Activated CD4-positive, CD25-positive, alpha-beta regulatory T cell treated with anti-CD3 and anti-CD28 coated beads, Interleukin-2, amount 50 U/mL, for 72 hours (primary cell): ENCODE data around the gene MED22.

ENCODE experiments used
- DNase-seq: peaks from one replicate; pipeline ENCODE4 v3.0.0; 2021

Gene MED22

DNA sequence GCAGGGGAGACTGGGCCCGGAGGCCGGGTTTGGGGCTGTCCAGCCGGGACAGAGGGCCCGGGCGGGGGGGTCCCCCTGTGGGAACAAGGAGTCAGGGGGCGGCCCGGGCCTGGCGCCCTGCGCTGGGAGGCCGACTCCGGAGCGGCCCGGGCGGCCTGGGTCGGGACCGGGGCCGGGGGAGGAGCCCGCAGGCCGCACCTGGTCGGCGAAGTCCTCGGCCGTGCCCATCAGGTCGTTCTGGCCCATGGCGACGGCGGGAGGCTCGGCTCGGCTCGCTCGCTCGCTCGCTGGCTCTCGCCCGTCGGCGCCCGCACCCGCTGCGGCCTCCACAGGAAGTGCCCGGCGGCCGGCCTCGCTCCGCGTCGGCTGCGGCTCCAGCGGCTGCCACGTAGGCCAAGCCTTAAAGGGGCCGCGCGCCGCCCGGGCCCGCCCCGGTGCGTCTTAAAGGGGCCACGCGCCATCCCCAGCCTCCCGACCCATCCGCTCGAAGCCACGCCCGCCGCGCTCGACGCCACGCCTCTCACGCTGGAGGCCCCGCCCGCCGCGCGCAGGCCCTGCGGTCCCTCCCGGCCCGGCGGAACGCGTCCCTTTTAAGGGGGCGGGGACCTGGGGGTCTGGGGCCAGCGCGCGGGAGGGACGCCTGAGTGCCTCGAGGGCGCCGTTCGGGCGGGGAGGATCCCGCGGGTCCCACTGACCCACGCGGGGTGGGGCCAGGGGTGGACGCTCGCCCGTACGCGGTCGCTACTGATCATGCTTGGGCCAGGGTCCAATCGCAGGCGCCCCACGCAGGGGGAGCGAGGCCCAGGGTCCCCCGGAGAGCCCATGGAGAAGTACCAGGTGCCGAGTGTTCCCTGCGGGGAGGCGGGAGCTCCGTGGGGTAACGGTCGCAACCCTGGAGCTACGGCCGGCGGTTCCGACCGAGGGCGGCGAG lies 28.1 kb upstream of the MED22 start, which contains the start of the genes STKLD1 and SURF4:
Gene STKLD1 (plus strand): TSS at position 643 of the 931 bp plus-strand sequence. CDS start 108 bp downstream, at position 751.
Gene SURF4 (minus strand): TSS at position 337 of the 931 bp plus-strand sequence. CDS start 91 bp downstream, at position 246.
- DNase-seq = peak; percentile 98

DNA sequence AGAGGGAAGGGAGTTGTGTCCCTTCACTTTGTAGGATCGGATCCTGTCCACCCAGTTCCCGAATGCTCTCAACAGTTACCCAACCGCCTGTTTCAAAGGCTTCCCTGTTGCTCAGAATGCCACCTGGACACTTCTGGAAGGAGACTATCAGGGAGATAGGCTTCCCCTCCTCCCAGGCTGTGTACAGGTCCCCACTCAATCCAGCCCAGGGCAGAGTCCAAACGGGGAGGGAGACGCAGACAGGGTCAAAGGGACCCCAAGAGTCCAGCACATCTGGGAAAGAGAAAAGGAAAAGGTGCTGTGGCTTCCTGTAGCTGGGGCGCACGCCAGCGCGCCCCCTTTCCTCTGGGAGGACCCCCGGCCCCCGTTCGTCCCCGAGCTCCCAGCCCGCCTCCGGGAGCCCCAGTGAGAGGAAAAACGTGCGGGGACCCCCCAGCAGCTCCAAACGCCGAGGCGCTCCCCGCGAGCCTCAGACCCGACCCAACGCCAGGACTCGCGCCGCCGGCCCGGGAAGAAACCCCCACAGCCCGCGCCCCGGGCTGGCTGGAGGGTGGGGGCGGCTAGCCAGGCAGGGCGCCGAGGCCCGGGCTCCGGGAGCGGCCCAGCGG lies 27.3 kb upstream of the MED22 start:
- no peak for DNase-seq

- DNase-seq = no peak
Measured at GRCh38 chr9:133374612-133375115, 26.7 kb upstream of the MED22 start.

- no peak for DNase-seq
Measured at GRCh38 chr9:133372144-133372543, 24.2 kb upstream of the MED22 start.

DNA sequence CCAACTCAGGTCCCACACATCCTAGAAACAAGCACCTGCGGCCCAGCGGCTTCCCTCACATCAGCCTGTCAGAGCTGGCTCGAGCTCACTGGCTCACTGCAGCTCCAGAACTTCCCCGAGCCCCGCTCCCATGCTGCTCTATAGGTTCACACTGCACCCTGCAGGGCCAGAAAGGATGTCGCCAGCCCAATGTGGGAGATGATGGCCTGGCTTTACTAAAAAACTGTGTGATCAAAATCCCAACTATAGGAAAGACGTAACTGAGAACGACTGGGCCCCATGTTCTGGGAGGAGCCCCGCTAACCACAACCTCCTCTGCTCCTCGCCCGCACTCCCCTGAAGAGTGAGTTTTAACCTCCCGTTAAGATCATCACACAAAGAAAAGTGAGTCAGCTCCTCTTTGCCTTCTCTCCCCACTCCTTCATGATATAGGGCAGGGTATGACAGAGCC lies 23.4 kb upstream of the MED22 start:
- peak; percentile 67 for DNase-seq

DNA sequence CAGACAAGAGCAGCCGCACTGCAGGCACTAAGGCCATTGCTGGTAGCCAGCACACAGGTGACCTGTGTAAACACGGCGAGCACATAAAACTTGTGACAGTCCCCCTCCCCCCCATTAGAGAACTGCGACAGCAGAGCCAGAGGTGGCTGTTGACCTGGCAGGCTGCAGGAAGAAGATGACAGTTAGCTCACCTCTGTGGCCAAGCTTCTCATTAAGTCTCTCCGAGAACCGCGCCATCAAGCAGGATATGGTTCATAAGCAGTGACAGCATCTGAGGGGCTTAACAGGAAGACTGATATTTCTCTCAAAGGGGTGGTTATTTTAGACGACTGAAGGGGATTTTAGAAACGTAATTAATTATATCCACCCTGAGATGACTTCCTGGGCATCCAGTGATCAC lies 22.8 kb upstream of the MED22 start:
- no peak for DNase-seq

DNA sequence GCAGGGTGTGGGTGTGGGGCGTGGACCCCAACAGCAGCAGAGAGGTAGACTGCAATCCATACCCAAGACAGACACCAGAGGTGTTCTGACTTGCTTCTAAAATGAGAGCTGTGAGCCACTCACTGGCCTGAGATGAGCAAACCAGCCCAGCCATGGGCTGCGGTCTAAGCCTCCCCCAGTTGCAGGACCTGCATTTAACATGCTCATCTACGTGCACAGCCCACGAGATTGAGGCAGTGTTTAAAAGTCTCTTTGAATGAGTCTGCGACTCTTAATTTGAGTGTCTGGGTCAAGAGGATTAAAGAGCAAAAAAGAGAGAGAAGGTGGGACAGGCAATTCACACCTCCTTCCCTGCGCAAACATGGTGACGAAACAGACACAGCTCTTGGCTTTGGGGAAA lies 22.0 kb upstream of the MED22 start:
- no peak for DNase-seq

DNA sequence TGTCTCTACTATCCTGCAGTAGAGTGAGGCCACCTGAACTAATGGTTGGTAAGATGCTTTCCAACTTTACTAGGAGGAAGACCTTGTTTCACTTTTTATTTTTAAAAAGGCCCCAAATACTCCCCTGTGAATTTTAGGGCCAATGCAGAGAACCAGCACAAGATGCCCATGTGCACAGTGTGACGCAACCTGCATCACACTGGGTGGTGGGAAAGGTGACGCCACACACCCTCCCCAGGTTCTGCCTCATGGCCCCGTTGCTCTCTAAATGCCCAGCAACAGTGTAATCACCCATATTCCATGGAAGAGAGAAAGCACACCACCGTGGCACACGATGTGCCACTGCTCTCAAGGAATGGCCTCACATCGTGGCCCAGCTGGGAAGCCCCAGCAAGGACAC lies 21.5 kb upstream of the MED22 start:
- no peak for DNase-seq

GRCh38 chr9:133368249-133368881 lies 20.4 kb upstream of the MED22 start:
- DNase-seq = no peak

DNA sequence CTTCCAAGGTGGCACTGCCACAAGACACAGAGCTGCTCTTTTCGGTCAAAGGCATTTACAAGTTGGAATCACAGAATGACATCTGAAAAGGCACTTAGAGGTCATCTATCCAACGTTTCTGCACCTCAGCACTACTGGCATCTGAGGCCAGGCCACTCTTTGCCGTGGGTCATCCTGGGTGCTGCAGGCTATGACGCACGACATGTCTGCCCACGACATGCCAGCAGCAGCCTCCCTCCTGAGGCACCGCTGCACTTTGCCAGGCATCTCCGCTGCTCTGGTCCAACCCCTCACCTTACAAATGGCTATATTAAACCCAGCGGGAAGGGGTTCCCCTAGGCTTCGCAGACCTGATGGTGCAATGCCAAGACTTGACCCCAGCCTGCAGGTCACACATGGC lies 19.8 kb upstream of the MED22 start:
- DNase-seq = no peak

DNA sequence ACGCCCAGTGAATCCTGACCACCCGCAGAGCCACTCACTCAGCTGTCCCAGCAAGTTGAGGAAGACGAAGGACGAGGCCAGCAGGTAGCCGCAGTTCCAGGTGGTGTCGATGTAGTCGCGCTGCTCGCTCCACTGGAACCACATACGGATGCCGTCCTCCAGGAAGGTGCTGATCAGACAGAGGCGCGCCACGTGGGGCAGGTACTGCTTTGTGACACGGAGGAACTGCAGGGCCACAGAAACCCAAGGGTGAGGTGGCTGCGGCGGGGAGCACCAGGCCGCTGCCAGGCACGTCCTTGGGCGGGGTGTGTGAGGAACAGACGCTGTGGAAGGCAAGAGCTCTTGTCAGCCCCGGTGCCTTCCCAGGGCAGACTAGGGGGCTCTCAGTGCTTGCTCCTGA lies 19.3 kb upstream of the MED22 start:
- DNase-seq = no peak

DNA sequence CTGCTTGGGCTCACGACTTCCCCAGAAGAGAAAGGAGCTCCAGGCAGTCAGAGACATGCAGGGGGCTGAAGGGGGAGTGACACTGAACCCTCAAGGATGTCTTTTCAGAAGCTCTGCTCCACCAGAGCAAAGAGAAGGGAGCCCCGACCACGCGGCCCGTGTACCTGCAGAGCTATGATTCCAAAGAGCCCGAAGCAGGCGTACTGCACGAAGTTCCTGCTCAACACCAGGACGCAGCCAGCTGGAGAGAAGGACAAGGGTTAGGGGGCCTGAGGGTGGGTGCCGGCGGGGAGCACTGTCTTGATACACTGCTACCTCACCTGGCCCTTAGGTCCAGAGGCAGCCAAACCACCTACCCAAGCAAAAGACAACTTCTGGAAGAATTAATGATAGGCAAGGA lies 18.5 kb upstream of the MED22 start:
- no peak for DNase-seq

- DNase-seq = no peak
Measured at GRCh38 chr9:133362359-133363044, 14.6 kb upstream of the MED22 start.

GRCh38 chr9:133361507-133362092 lies 13.7 kb upstream of the MED22 start:
- no peak for DNase-seq

GRCh38 chr9:133360400-133361393 lies 12.8 kb upstream of the MED22 start:
- no peak for DNase-seq

GRCh38 chr9:133359399-133360175 lies 11.7 kb upstream of the MED22 start:
- no peak for DNase-seq

DNA sequence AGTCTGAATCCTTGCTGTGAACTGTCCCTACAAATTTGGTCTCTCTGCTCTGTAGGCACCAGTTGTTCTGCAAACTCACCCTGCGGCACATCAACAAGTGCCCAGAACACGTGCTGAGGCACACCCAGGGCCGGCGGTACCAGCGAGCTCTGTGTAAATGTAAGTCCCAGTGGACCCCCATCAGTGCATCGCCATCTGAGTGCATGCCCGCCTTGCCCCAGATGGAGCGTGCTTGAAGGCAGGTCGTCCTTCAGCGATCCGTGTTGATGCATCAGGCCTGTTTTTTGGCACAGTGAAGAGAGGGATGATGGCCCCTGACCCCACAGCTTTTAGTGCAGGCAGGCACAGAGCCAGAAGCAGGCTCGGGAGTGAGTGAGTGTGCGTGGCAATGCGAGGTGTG lies 9.7 kb upstream of the MED22 start:
- no peak for DNase-seq

- peak; percentile 91 for DNase-seq
Measured at GRCh38 chr9:133356391-133357091, 8.6 kb upstream of the MED22 start, which contains the start of the genes SURF1 and SURF2. Gene SURF1 (minus strand): TSS chr9:133356487. CDS start chr9:133356453, 34 bp downstream. Gene SURF2 (plus strand): TSS chr9:133356550. CDS start chr9:133356593, 43 bp downstream.

DNA sequence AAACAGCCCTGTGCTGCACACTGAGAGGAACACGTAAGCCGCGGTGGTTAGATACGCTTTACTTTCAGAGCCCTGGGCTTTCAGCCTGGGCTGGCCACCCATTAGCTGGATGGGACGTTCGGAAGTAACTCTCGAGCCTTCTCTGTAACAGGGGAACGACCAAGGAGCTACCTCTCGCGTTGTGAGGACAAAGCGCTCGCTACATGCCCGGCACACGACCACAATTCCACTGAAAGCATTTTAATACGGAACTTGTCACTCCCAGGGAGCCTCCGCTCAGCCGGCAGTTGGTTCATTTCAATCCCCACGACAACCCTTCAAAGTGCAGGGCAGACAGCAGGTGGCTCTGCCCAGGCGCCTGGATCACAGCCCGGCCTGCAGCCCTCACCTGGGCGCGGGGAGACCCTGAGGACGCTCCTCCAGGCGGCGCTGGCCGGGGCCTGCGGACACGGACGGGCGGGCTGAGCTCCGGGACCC lies 8.0 kb upstream of the MED22 start:
- no peak for DNase-seq
